DMS114 treated with DMSO at 0.1 percent for 48 hours (cell line): ENCODE data around the gene ARHGAP36.

Source experiments
- DNase-seq: peaks from one replicate; lab custom pipeline; 2025; ENCODE audit not compliant: unreplicated experiment; lab: John Stamatoyannopoulos, UW

ARHGAP36 gene

GRCh38 chrX:131058136-131058868 lies at the start of gene ARHGAP36:
Gene ARHGAP36 (plus strand): TSS chrX:131058346. CDS start chrX:131081666, 23,320 bp downstream.
- no peak for DNase-seq

GRCh38 chrX:131010186-131010585 lies 48.0 kb upstream of the ARHGAP36 start:
- no peak for DNase-seq

- DNase-seq, result no peak
These were observed 32.8 kb upstream of the ARHGAP36 start for GRCh38 chrX:131025336-131025735.

- no peak for DNase-seq
These were observed 25.6 kb upstream of the ARHGAP36 start for GRCh38 chrX:131032354-131033230.

- no peak for DNase-seq
These were observed 24.1 kb upstream of the ARHGAP36 start for GRCh38 chrX:131034063-131034462.

GRCh38 chrX:131040781-131041180 lies 17.4 kb upstream of the ARHGAP36 start:
- DNase-seq, result no peak

GRCh38 chrX:131041667-131042066 lies 16.5 kb upstream of the ARHGAP36 start:
- DNase-seq, result no peak

- DNase-seq, result no peak
These were observed 12.4 kb upstream of the ARHGAP36 start for GRCh38 chrX:131045726-131046125.

GRCh38 chrX:131046596-131046995 lies 11.6 kb upstream of the ARHGAP36 start:
- DNase-seq, result no peak

GRCh38 chrX:131047180-131047579 lies 11.0 kb upstream of the ARHGAP36 start:
- no peak for DNase-seq

- no peak for DNase-seq
These were observed 5.1 kb upstream of the ARHGAP36 start for GRCh38 chrX:131053076-131053475.

- no peak for DNase-seq
These were observed 3.2 kb upstream of the ARHGAP36 start for GRCh38 chrX:131054906-131055305.

GRCh38 chrX:131057706-131058105 lies 440 bp upstream of the ARHGAP36 start:
- no peak for DNase-seq

GRCh38 chrX:131059246-131059645 lies 1.1 kb downstream of the ARHGAP36 start:
- DNase-seq, result no peak

GRCh38 chrX:131060147-131060546 lies 2.0 kb downstream of the ARHGAP36 start:
- no peak for DNase-seq

GRCh38 chrX:131061306-131061705 lies 3.2 kb downstream of the ARHGAP36 start:
- DNase-seq, result no peak

- DNase-seq, result no peak
These were observed 5.5 kb downstream of the ARHGAP36 start for GRCh38 chrX:131063613-131064012.

GRCh38 chrX:131066237-131066636 lies 8.1 kb downstream of the ARHGAP36 start:
- no peak for DNase-seq

GRCh38 chrX:131067216-131067615 lies 9.1 kb downstream of the ARHGAP36 start:
- no peak for DNase-seq

GRCh38 chrX:131067846-131068745 lies 9.9 kb downstream of the ARHGAP36 start:
- no peak for DNase-seq
